ENCODE results near the gene EVC2. TPM values are rescaled to one million over a fixed set of nuclear protein-coding genes. Genes with fewer than 3 reads are reported as not detected.

EVC2 gene
- total RNA-seq, 4 donors from 2014 or later = 8.3 to 12.4 (median 9.9) TPM

DNA sequence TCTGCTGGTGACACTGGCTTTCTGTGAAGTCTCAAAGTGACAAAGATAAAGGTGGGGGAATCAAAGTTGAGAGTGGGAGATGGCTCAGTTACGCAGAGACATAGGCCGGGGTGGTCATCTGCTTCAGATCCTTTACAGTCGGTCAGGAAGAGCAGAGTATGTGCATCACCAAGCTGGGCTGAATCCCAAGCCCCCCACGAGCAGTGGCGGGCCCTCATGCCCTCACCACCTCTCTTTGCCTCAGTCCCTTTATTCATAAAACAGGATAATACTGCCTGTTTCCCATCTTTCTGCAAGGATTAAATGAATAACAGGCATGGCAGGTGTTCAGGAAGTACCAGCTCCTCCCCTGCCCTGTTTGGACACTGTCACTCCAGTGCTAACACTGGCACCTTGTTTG lies 135.6 kb downstream of the EVC2 start:
- peak; percentile 80 for DNase-seq (ENCODE audit: extremely low spot score)
- Histone ChIP-seq H3K4me3 (no peak overlapping the region), H3K4me1 (no peaks in the 10 kb centered on the region), H3K36me3 (peaks cover 5 to 96% (median 39%) of the 10 kb centered on the region in 4 donors), H3K27ac (replicated peaks in 1 of 4) (no peak overlapping the region), H3K9me3 (no peaks in the 10 kb centered on the region), H3K27me3 (no peaks in the 10 kb centered on the region)
- WGBS = 88% methylated on average over 5 of the region's 5 CpGs
- intact Hi-C loops (cut with DNase I) = no loop called here
- no peak for TF ChIP-seq POLR2AphosphoS5 (IDR thresholded peaks at IDR 0.05)

DNA sequence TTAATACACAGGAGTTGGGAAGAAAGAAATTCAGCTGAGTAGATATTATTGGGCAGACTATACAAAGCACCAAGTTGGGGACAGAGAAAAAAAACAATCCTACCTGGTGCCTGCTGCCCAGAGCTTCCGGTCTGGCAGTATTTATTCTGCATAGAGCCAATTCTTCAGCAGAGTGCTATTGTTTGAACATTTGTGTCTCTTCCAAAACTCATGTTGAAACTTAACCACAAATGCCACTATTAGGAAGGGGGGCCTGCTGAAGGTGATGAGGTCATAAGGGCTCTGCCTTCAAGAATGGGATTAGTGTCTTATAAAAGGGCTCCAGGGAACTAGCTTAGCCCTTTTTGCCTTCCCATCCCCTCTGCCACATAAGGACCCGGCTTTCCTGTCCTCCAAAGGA lies 136.2 kb downstream of the EVC2 start:
- Histone ChIP-seq H3K36me3 (peaks cover 5 to 96% (median 41%) of the 10 kb centered on the region in 4 donors), H3K9me3 (no peaks in the 10 kb centered on the region), H3K27ac (replicated peaks in 1 of 4) (no peak overlapping the region), H3K27me3 (no peaks in the 10 kb centered on the region), H3K4me1 (no peaks in the 10 kb centered on the region), H3K4me3 (no peak overlapping the region)
- TF ChIP-seq EP300 (IDR thresholded peaks at IDR 0.05) (no peak), POLR2A (IDR thresholded peaks at IDR 0.05; ENCODE audit: low read depth) (no peak), POLR2AphosphoS5 (IDR thresholded peaks at IDR 0.05) (no peak)
- TF ChIP-seq, protein P1, sequence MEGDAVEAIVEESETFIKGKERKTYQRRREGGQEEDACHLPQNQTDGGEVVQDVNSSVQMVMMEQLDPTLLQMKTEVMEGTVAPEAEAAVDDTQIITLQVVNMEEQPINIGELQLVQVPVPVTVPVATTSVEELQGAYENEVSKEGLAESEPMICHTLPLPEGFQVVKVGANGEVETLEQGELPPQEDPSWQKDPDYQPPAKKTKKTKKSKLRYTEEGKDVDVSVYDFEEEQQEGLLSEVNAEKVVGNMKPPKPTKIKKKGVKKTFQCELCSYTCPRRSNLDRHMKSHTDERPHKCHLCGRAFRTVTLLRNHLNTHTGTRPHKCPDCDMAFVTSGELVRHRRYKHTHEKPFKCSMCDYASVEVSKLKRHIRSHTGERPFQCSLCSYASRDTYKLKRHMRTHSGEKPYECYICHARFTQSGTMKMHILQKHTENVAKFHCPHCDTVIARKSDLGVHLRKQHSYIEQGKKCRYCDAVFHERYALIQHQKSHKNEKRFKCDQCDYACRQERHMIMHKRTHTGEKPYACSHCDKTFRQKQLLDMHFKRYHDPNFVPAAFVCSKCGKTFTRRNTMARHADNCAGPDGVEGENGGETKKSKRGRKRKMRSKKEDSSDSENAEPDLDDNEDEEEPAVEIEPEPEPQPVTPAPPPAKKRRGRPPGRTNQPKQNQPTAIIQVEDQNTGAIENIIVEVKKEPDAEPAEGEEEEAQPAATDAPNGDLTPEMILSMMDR (IDR thresholded peaks at IDR 0.05) = no peak
- intact Hi-C loops (cut with DNase I) = no loop called here
- WGBS = 72% methylated on average over 2 of the region's 2 CpGs
- peak; percentile 64 for DNase-seq (ENCODE audit: extremely low spot score)

DNA sequence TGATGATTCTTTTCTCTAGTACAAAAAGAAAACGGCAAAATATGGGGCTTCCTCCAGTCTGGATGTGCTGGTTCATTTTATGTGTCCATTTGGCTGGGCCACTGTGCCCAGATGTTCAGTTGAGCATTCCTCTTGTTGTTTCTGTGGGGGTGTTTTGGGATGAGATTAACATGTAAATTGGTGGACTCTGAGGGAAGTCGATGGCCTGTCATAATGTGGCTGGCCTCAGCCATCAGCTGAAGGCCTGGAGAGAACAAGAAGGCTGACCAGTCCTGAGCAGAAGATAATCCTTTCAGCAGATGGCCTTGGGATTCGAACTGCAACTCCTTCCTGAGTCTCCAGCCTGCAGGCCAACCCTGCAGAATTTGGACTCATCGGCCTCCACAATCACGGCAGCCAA lies 136.7 kb downstream of the EVC2 start:
- no peak overlapping the region for H3K4me3 ChIP-seq
- DNase-seq (ENCODE audit: extremely low spot score) = peak; percentile 78
- no peak for TF ChIP-seq POLR2A (IDR thresholded peaks at IDR 0.05; ENCODE audit: low read depth)
- TF ChIP-seq, protein P1 (IDR thresholded peaks at IDR 0.05) = no peak
- no peak for TF ChIP-seq EP300 (IDR thresholded peaks at IDR 0.05)
- TF ChIP-seq POLR2AphosphoS5 (IDR thresholded peaks at IDR 0.05) = no peak
- H3K9me3 ChIP-seq = no peaks in the 10 kb centered on the region
- WGBS = 82% methylated on average over 5 of the region's 5 CpGs
- H3K27ac ChIP-seq (replicated peaks in 1 of 4) = no peak overlapping the region
- H3K4me1 ChIP-seq = no peaks in the 10 kb centered on the region
- peaks cover 5 to 96% (median 42%) of the 10 kb centered on the region in 4 donors for H3K36me3 ChIP-seq
- H3K27me3 ChIP-seq = no peaks in the 10 kb centered on the region
- intact Hi-C loops (cut with DNase I) = no loop called here

DNA sequence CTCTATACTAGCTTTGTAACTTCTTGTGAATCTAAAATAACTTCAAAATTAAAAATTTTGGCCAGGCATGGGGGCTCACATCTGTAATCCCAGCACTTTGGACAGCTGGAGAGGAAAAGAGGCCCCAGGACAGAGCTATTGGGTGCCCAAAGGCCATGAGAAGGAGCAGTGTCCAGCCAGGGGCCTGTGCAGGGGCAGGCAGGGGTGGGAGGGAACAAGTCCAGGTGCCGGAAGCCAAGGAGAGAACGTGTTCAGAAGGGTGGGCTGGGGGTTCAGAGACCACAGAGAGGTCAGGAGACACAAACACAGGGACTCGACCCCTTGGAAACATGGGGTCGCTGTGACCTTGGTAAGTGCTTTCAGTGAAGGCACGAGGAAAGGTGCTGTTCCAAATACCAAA lies 138.9 kb downstream of the EVC2 start:
- TF ChIP-seq, protein P1 (IDR thresholded peaks at IDR 0.05) = no peak
- no peak for TF ChIP-seq POLR2A (IDR thresholded peaks at IDR 0.05; ENCODE audit: low read depth)
- no peak for TF ChIP-seq EP300 (IDR thresholded peaks at IDR 0.05)
- no peak for TF ChIP-seq POLR2AphosphoS5 (IDR thresholded peaks at IDR 0.05)
- intact Hi-C loops (cut with DNase I) = no loop called here
- Histone ChIP-seq H3K4me1 (no peaks in the 10 kb centered on the region), H3K27me3 (no peaks in the 10 kb centered on the region), H3K4me3 (no peak overlapping the region), H3K27ac (replicated peaks in 1 of 4) (no peak overlapping the region), H3K9me3 (no peaks in the 10 kb centered on the region), H3K36me3 (peaks cover 5 to 96% (median 44%) of the 10 kb centered on the region in 4 donors)
- WGBS = 85% methylated on average over 5 of the region's 5 CpGs
- DNase-seq (ENCODE audit: extremely low spot score) = peak; percentile 55

DNA sequence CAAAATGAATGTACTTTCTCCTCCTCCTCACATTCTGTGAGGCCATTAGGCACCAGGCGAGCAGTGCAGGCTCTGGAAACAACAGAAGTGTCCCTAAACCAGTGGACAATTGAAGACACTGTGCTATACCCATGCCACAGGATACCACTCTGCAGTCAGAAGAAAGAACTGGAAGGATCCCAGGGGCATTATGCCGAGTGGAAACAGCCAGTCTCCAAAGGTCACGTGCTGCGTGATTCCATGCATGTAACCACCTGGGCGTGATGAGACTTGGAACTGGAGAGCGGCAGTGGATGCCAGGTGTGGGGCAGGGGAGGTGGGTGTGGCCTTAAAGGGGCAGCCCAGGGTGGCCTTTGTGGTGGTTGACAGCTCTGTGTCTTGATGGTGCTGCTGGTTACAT lies 139.4 kb downstream of the EVC2 start:
- TF ChIP-seq, protein P1 (IDR thresholded peaks at IDR 0.05) = no peak
- no peak for TF ChIP-seq POLR2AphosphoS5 (IDR thresholded peaks at IDR 0.05)
- TF ChIP-seq POLR2A (IDR thresholded peaks at IDR 0.05; ENCODE audit: low read depth) = no peak
- no peak for TF ChIP-seq EP300 (IDR thresholded peaks at IDR 0.05)
- no peak overlapping the region for H3K4me3 ChIP-seq
- no peaks in the 10 kb centered on the region for H3K9me3 ChIP-seq
- intact Hi-C loops (cut with DNase I) = no loop called here
- peaks cover 5 to 96% (median 42%) of the 10 kb centered on the region in 4 donors for H3K36me3 ChIP-seq
- no peaks in the 10 kb centered on the region for H3K4me1 ChIP-seq
- 91% methylated on average over 6 of the region's 6 CpGs for WGBS
- DNase-seq (ENCODE audit: extremely low spot score) = peak; percentile 68
- H3K27me3 ChIP-seq = no peaks in the 10 kb centered on the region
- no peak overlapping the region for H3K27ac ChIP-seq (replicated peaks in 1 of 4)

Measured in esophagus muscularis mucosa (tissue), 4 donors.